B cell (primary cell): Measurements from ENCODE around the gene ITPRIPL1. TPM values are rescaled to one million over a fixed set of nuclear protein-coding genes. Genes with fewer than 3 reads are reported as not detected.

Source experiments
- ATAC-seq: fragments of 200-7000 bp; cut with Tn5 transposase; one replicate; pipeline ENCODE4 v1.10.0; 2021; ENCODE audit warnings: low read depth, mild to moderate bottlenecking, moderate number of reproducible peaks, moderate library complexity
- CTCF ChIA-PET: fragments of 350-600 bp; sonication (Branson Sonifier 250); formaldehyde crosslinking; loops from one replicate; lab custom pipeline; 2021; ENCODE audit warnings: antibody characterized with exemption, inconsistent platforms; lab: Charles Lee
- POLR2A ChIA-PET: fragments of 350-600 bp; sonication (Branson Sonifier 250); formaldehyde crosslinking; loops from one replicate; lab custom pipeline; 2021; ENCODE audit warnings: antibody characterized with exemption; lab: Charles Lee
- DNase-seq: peaks from one replicate; pipeline ENCODE4 v3.0.0; 2013
- H2AFZ ChIP-seq: 2 replicates; pipeline ENCODE4 v1.6.1; 2012; ENCODE audit warnings: mild to moderate bottlenecking, low read depth, low read length; ENCODE audit not compliant: insufficient read depth, poor library complexity, severe bottlenecking
- H3K27ac ChIP-seq, 2 donors: 1 replicate in 1 of 2; 2 replicates in 1 of 2; pipeline ENCODE4 v1.5.1; 2012 to 2013; ENCODE audit warnings: low read length in 2 of 2, mild to moderate bottlenecking in 2 of 2, moderate library complexity in 1 of 2
- H3K27me3 ChIP-seq, 4 experiments: fragments of 200-600 bp in 1 of 4; sonication (generic) in 1 of 4; replicated peaks in 1 of 4; 1 replicate in 2 of 4; 2 replicates in 2 of 4; pipeline versions ENCODE4 v1.6.1 to v1.7.0; 2013 to 2016; ENCODE audit warnings: low read length in 3 of 4, mild to moderate bottlenecking in 2 of 4, mixed read lengths in 1 of 4, moderate library complexity in 1 of 4; ENCODE audit not compliant: insufficient read depth in 4 of 4, control insufficient read depth in 3 of 4; ENCODE audit errors: control extremely low read depth in 1 of 4
- H3K36me3 ChIP-seq, 2 experiments: replicated peaks in 1 of 2; 1 replicate in 1 of 2; 2 replicates in 1 of 2; pipeline versions ENCODE4 v1.6.1 to v1.7.1; 2013; ENCODE audit warnings: low read length in 1 of 2; ENCODE audit not compliant: insufficient read depth in 2 of 2, control insufficient read depth in 1 of 2; ENCODE audit errors: control extremely low read depth in 1 of 2, extremely low read depth in 1 of 2
- H3K4me1 ChIP-seq, 2 donors: fragments of 200-600 bp in 1 of 2; sonication (generic) in 1 of 2; 1 replicate in 1 of 2; 2 replicates in 1 of 2; pipeline versions ENCODE4 v1.5.1 to v1.6.1; 2013 to 2017; ENCODE audit warnings: low read length in 2 of 2; ENCODE audit not compliant: control insufficient read depth in 2 of 2, insufficient read depth in 2 of 2
- H3K4me2 ChIP-seq: replicated peaks from 2 replicates; pipeline ENCODE3; 2012; ENCODE audit warnings: mild to moderate bottlenecking, low read depth, low read length; ENCODE audit not compliant: poor library complexity, severe bottlenecking
- H3K4me3 ChIP-seq, 5 experiments: fragments of 200-600 bp in 1 of 5; sonication (generic) in 1 of 5; 1 replicate in 3 of 5; 2 replicates in 2 of 5; pipeline versions ENCODE4 v1.5.1 to v1.7.0; 2011 to 2016; ENCODE audit warnings: low read length in 4 of 5, mild to moderate bottlenecking in 4 of 5, low read depth in 2 of 5, control low read depth in 1 of 5, moderate library complexity in 1 of 5; ENCODE audit not compliant: insufficient read depth in 1 of 5; ENCODE audit errors: control extremely low read depth in 1 of 5, extremely low read depth in 1 of 5
- H3K79me2 ChIP-seq: fragments of 200-600 bp; sonication (generic); one replicate; pipeline ENCODE4 v1.6.0; 2016; ENCODE audit warnings: low read length; ENCODE audit not compliant: control insufficient read depth, insufficient read depth
- H3K9ac ChIP-seq: fragments of 200-600 bp; sonication (generic); 2 replicates; pipeline ENCODE4 v1.6.1; 2017; ENCODE audit warnings: mild to moderate bottlenecking, low read length, moderate library complexity
- H3K9me3 ChIP-seq, 3 donors: one replicate each; pipeline versions ENCODE4 v1.6.1 to v1.7.1; 2013; ENCODE audit warnings: low read length in 2 of 3; ENCODE audit not compliant: control insufficient read depth in 2 of 3, insufficient read depth in 1 of 3; ENCODE audit errors: control extremely low read depth in 1 of 3
- H4K20me1 ChIP-seq: 2 replicates; pipeline ENCODE4 v1.6.0; 2012; ENCODE audit warnings: mild to moderate bottlenecking, low read length; ENCODE audit not compliant: insufficient read depth, control insufficient read depth, poor library complexity, severe bottlenecking
- H3K27ac Mint-ChIP-seq: one replicate; pipeline ENCODE4 v1.8.0; 2021; ENCODE audit warnings: mixed read lengths
- H3K27me3 Mint-ChIP-seq: one replicate; pipeline ENCODE4 v1.8.0; 2021; ENCODE audit warnings: mixed read lengths
- H3K4me1 Mint-ChIP-seq: one replicate; pipeline ENCODE4 v1.8.0; 2021; ENCODE audit warnings: mixed read lengths
- H3K4me3 Mint-ChIP-seq: one replicate; pipeline ENCODE4 v1.8.0; 2021; ENCODE audit warnings: mixed read lengths
- H3K9me3 Mint-ChIP-seq: one replicate; pipeline ENCODE4 v1.8.0; 2022; ENCODE audit warnings: mixed read lengths; ENCODE audit not compliant: insufficient read depth
- EZH2 ChIP-seq: IDR thresholded peaks from 2 replicates; pipeline ENCODE4 v1.6.1; 2012; ENCODE audit warnings: borderline replicate concordance, low read depth, mild to moderate bottlenecking, moderate library complexity, low read length; ENCODE audit not compliant: insufficient read depth, poor library complexity, severe bottlenecking
- WGBS: methylation state at CpG from one replicate; pipeline ENCODE4 v1.1.5; 2013; ENCODE audit warnings: missing lambda C conversion rate; ENCODE audit not compliant: insufficient coverage; 5-methylcytosine and 5-hydroxymethylcytosine counted together
- intact Hi-C: fragments of 100-400 bp; cut with micrococcal nuclease; formaldehyde crosslinking; loops from one replicate; pipeline ENCODE4 v1.10.0; 2022
- polyA plus RNA-seq: library from polyadenylated mRNA; depleted of rRNA; stranded (reverse); fragments of >200 nt; gene quantifications from 2 replicates; pipeline ENCODE4 v1.2.3, GENCODE V29; 2012
- total RNA-seq, 2 donors: library from RNA; stranded (reverse); fragments of 120-200 nt in 1 of 2; gene quantifications; 1 replicate in 1 of 2; 2 replicates in 1 of 2; pipeline versions ENCODE4 v1.2.3 to v1.2.4, GENCODE V29; 2013 to 2022
- TF ChIP-seq, protein P1 (sequence below): fragments of 200-600 bp; IDR thresholded peaks from one replicate; pipeline ENCODE4 v1.8.0; 2022; ENCODE audit warnings: antibody characterized with exemption, mild to moderate bottlenecking

Gene ITPRIPL1
- total and polyA plus RNA-seq, 2 donors (not counting 1 experiment from before 2014, with no cell fraction given) = 1.8 to 4.2 TPM

DNA sequence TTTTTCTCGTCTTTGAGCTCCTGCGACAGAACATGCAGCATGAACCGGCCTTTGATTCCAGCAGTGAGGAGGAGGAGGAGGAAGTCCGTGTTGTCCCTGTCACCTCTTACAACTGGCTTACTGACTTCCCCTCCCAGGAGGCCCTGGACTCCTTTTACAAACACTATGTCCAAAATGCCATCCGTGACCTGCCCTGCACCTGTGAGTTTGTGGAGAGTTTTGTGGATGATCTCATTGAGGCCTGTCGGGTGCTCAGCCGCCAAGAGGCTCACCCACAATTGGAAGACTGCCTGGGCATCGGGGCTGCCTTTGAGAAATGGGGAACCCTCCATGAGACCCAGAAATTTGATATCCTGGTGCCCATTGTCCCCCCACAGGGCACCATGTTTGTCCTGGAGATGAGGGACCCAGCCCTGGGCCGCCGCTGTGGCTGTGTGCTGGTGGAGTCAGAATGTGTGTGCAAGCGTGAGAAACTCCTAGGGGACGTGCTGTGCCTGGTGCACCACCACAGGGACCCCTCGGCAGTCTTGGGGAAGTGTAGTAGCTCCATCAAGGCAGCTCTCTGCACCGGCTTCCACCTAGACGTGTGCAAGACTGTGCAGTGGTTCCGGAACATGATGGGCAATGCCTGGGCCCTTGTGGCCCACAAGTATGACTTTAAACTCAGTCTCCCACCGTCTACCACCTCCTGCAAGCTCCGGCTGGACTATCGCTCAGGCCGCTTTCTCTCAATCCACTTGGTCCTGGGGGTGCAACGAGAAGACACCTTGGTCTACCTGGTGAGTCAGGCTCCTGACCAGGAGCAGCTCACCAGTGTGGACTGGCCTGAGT, 2.1 kb downstream of the ITPRIPL1 start:
- Histone ChIP-seq H3K27ac (no peak overlapping the region), H2AFZ (no peak overlapping the region), H3K36me3 (no peaks in the 10 kb centered on the region), H3K79me2 (peaks cover 5% of the 10 kb centered on the region), H3K27me3 (no peaks in the 10 kb centered on the region), H3K4me3 (no peak overlapping the region), H3K4me1 (peaks cover 17 to 32% of the 10 kb centered on the region in 2 donors), H3K9ac (no peak overlapping the region), H3K9me3 (no peaks in the 10 kb centered on the region), H3K4me2 (no peak overlapping the region), H4K20me1 (no peaks in the 10 kb centered on the region)
- Mint-ChIP-seq H3K4me3 (peak overlapping the region; percentile 29), H3K9me3 (no peaks in the 10 kb centered on the region), H3K4me1 (peaks cover 25% of the 10 kb centered on the region), H3K27ac (no peak overlapping the region), H3K27me3 (no peaks in the 10 kb centered on the region)
- ChIA-PET POLR2A (no interaction called here), CTCF (interaction anchor here (1.0 kb wide), 1 partner anchor 182 kb away, joined by 3 read pairs; no protein-coding TSS in a partner anchor)
- ATAC-seq = no peak
- TF ChIP-seq, protein P1, sequence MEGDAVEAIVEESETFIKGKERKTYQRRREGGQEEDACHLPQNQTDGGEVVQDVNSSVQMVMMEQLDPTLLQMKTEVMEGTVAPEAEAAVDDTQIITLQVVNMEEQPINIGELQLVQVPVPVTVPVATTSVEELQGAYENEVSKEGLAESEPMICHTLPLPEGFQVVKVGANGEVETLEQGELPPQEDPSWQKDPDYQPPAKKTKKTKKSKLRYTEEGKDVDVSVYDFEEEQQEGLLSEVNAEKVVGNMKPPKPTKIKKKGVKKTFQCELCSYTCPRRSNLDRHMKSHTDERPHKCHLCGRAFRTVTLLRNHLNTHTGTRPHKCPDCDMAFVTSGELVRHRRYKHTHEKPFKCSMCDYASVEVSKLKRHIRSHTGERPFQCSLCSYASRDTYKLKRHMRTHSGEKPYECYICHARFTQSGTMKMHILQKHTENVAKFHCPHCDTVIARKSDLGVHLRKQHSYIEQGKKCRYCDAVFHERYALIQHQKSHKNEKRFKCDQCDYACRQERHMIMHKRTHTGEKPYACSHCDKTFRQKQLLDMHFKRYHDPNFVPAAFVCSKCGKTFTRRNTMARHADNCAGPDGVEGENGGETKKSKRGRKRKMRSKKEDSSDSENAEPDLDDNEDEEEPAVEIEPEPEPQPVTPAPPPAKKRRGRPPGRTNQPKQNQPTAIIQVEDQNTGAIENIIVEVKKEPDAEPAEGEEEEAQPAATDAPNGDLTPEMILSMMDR = no peak
- no peak for TF ChIP-seq EZH2
- 98% methylated on average over 18 of the region's 21 CpGs for WGBS
- intact Hi-C loops = loop anchor here (10.0 kb wide), 2 partner anchors 208 to 308 kb away; partner anchors contain the start of genes ARID5A and KANSL3
- DNase-seq = no peak

DNA sequence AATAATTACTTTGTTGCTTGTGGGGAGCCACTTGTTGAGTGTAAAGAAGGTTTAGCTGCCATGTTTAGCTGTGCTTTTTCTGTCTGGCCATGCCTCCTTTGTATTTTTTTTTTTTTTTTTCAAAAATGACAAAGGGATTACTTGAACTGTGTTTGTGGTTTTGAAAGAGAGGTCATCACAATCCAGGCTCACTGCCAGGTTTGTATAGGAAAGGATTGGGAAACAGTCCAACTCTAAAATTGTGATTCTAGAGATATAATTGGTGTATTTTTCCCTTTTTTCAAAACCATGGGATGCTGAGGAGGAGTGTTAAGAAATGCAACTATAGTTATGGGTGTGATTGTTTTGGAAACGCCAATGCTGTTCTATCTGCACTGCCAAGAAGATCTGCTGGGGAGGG, 4.3 kb downstream of the ITPRIPL1 start:
- Histone ChIP-seq H3K36me3 (no peaks in the 10 kb centered on the region), H4K20me1 (no peaks in the 10 kb centered on the region), H3K79me2 (peaks cover 5% of the 10 kb centered on the region), H3K9ac (no peak overlapping the region), H3K4me3 (no peak overlapping the region), H3K4me2 (no peak overlapping the region), H3K27me3 (no peaks in the 10 kb centered on the region), H3K27ac (no peak overlapping the region), H2AFZ (no peak overlapping the region), H3K4me1 (peaks cover 13 to 22% of the 10 kb centered on the region in 2 donors), H3K9me3 (no peaks in the 10 kb centered on the region)
- no peaks in the 10 kb centered on the region for H3K27me3 Mint-ChIP-seq
- POLR2A ChIA-PET = no interaction called here
- no peaks in the 10 kb centered on the region for H3K9me3 Mint-ChIP-seq
- no peak overlapping the region for H3K27ac Mint-ChIP-seq
- no peak for DNase-seq
- H3K4me3 Mint-ChIP-seq = no peak overlapping the region
- TF ChIP-seq, protein P1 = no peak
- TF ChIP-seq EZH2 = no peak
- intact Hi-C loops = loop anchor here (10.0 kb wide), 2 partner anchors 205 to 305 kb away; partner anchors contain the start of genes ARID5A and KANSL3
- peaks cover 24% of the 10 kb centered on the region for H3K4me1 Mint-ChIP-seq
- no CpG with 5 or more reads among the region's 1 CpG for WGBS
- CTCF ChIA-PET = interaction anchor here (0.7 kb wide), 1 partner anchor 27 kb away, joined by 3 read pairs; no protein-coding TSS in a partner anchor
- no peak for ATAC-seq
